Mucosa of descending colon (tissue), 3 donors: ENCODE data around the gene PLXNA4. TPM values are rescaled to one million over a fixed set of nuclear protein-coding genes. Genes with fewer than 3 reads are reported as not detected.

ENCODE experiments used
- ATAC-seq: fragments of 200-7000 bp; cut with Tn5 transposase; one replicate; pipeline ENCODE4 v1.9.1; 2020; ENCODE audit warnings: mild to moderate bottlenecking, moderate library complexity
- DNase-seq, 3 donors: peaks; one replicate each; pipeline ENCODE4 v3.0.0-alpha.2; 2020
- H3K36me3 ChIP-seq: fragments of 200-600 bp; one replicate; pipeline ENCODE4 v1.8.0; 2021; ENCODE audit warnings: low read depth, mild to moderate bottlenecking
- H3K4me1 ChIP-seq: fragments of 200-600 bp; one replicate; pipeline ENCODE4 v1.8.0; 2021; ENCODE audit warnings: low read depth, mild to moderate bottlenecking
- H3K4me3 ChIP-seq: fragments of 200-600 bp; one replicate; pipeline ENCODE4 v1.8.0; 2021; ENCODE audit warnings: mild to moderate bottlenecking
- H3K9me3 ChIP-seq: fragments of 200-600 bp; one replicate; pipeline ENCODE4 v1.8.0; 2021; ENCODE audit warnings: mild to moderate bottlenecking
- intact Hi-C, 2 donors: fragments of 100-400 bp; cut with DNase I in 1 of 2; cut with micrococcal nuclease in 1 of 2; formaldehyde crosslinking; loops; one replicate each; pipeline versions ENCODE4 v1.11.0 to v1.11.1; 2022; cut with DNase I, micrococcal nuclease
- total RNA-seq, 3 donors: library from RNA; stranded (reverse); fragmentation: NEBNext Ultra II Directional in 2 of 3; extraction: Animal tissue kit (Norgen Biotek cat#: 25700) in 2 of 3; gene quantifications; one replicate each; pipeline versions ENCODE4 v1.2.1 to v1.2.4, GENCODE V29; 2021 to 2023
- TF ChIP-seq, protein P1 (sequence below): fragments of 200-600 bp; IDR thresholded peaks from one replicate; pipeline ENCODE4 v1.8.0; 2022; ENCODE audit warnings: antibody characterized with exemption, mild to moderate bottlenecking
- donor health status: DM: no; HTN: no; CAD: no; lungs with moderate emphysema.
- donor health status: DM: no; HTN: no; CAD: no.
- donor health status: DM: no; HTN: yes; CAD: no.

The PLXNA4 gene
- total RNA-seq, 3 donors from 2014 or later: 0.78 to 3.5 (median 2.7) TPM

DNA sequence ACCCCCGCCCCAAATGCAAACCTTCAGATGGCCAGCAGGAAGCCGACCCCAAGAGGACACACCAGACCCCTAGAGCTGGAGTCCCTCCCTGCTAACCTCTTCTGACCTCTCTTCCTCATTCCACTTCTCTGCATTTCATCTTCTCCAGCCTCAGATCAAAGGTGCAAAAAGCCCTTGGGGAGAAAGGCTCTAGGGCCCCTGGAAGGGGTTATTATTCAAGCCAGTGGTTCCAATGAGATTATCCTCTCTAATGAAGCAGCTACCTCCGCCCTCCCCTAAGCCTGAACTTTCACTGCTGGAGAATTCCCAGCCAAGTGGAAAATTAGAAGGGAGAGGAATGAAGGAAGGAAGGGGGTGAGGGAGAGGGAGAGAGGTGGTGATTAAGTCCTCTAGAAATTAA, 343.9 kb downstream of the PLXNA4 start:
- TF ChIP-seq, protein P1, sequence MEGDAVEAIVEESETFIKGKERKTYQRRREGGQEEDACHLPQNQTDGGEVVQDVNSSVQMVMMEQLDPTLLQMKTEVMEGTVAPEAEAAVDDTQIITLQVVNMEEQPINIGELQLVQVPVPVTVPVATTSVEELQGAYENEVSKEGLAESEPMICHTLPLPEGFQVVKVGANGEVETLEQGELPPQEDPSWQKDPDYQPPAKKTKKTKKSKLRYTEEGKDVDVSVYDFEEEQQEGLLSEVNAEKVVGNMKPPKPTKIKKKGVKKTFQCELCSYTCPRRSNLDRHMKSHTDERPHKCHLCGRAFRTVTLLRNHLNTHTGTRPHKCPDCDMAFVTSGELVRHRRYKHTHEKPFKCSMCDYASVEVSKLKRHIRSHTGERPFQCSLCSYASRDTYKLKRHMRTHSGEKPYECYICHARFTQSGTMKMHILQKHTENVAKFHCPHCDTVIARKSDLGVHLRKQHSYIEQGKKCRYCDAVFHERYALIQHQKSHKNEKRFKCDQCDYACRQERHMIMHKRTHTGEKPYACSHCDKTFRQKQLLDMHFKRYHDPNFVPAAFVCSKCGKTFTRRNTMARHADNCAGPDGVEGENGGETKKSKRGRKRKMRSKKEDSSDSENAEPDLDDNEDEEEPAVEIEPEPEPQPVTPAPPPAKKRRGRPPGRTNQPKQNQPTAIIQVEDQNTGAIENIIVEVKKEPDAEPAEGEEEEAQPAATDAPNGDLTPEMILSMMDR: no peak
- H3K36me3 ChIP-seq: no peaks in the 10 kb centered on the region
- H3K4me3 ChIP-seq: no peak overlapping the region
- H3K9me3 ChIP-seq: no peaks in the 10 kb centered on the region
- intact Hi-C loops: no loop called here
- no peak for ATAC-seq
- no peaks in the 10 kb centered on the region for H3K4me1 ChIP-seq
- no peak for DNase-seq

DNA sequence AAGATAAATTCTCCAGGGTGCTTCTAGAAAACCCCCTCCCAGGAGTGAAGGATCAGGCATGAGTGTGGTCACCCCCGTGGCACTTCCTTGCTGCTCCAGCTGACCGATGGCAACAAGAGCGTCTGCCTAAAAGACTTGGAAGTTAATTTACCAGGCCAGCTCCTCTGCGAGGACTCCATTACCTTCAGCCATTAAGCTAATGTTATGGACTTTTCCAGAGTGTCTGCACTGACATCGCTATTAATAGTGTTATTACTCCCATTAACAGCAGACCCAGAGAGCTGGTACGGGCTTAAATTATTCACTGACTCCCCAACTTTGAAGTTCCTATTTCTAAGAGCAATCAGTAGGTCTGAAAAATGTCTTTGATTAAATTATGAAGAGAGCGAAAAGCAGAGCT, 345.8 kb downstream of the PLXNA4 start:
- Histone ChIP-seq H3K9me3 (no peaks in the 10 kb centered on the region), H3K36me3 (no peaks in the 10 kb centered on the region), H3K4me3 (no peak overlapping the region), H3K4me1 (no peaks in the 10 kb centered on the region)
- ATAC-seq (no peak), DNase-seq (no peak)
- TF ChIP-seq, protein P1: no peak
- intact Hi-C loops: no loop called here

DNA sequence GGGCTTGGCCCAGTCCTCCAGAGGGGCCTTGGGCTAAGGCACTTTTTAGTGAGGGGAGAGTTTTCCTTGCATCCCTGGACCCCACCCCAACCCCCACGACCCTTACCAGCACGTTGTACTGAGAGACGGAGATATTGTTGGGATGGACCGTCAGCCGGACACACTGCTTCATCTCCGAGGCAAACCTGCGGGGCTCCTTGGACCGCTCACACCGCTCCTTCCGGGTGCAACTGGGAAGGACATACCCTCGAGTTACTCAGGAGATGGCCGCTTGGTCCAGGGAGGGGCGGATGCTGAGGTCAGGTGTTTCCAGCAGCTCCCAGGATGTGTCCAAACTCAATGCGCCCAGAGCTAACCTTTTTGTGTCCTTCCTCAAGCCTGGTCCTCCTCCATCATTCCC, 348.0 kb downstream of the PLXNA4 start:
- DNase-seq (no peak), ATAC-seq (no peak)
- TF ChIP-seq, protein P1: no peak
- intact Hi-C loops: no loop called here
- no peaks in the 10 kb centered on the region for H3K9me3 ChIP-seq
- no peaks in the 10 kb centered on the region for H3K4me1 ChIP-seq
- H3K4me3 ChIP-seq: no peak overlapping the region
- H3K36me3 ChIP-seq: no peaks in the 10 kb centered on the region

DNA sequence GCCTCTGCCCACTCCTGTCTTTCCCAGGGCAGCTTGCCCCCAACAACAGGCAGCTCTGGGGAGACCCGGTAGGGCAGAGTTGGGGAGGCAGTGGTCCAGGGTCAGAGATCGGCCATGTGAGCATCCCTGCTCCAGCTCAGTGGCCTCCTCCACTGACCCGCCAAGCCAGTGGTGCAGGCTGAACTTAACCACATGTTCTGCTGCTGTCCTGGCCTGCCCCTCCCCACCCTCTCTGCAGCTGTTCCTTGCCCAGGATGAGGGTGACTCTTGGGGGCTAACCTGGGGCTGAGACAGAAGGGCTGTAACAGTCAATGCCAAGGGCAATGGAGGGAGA, 349.3 kb downstream of the PLXNA4 start:
- intact Hi-C loops: no loop called here
- DNase-seq (no peak), ATAC-seq (no peak)
- H3K36me3 ChIP-seq: no peaks in the 10 kb centered on the region
- H3K4me1 ChIP-seq: no peaks in the 10 kb centered on the region
- H3K9me3 ChIP-seq: no peaks in the 10 kb centered on the region
- no peak overlapping the region for H3K4me3 ChIP-seq
- TF ChIP-seq, protein P1: no peak

DNA sequence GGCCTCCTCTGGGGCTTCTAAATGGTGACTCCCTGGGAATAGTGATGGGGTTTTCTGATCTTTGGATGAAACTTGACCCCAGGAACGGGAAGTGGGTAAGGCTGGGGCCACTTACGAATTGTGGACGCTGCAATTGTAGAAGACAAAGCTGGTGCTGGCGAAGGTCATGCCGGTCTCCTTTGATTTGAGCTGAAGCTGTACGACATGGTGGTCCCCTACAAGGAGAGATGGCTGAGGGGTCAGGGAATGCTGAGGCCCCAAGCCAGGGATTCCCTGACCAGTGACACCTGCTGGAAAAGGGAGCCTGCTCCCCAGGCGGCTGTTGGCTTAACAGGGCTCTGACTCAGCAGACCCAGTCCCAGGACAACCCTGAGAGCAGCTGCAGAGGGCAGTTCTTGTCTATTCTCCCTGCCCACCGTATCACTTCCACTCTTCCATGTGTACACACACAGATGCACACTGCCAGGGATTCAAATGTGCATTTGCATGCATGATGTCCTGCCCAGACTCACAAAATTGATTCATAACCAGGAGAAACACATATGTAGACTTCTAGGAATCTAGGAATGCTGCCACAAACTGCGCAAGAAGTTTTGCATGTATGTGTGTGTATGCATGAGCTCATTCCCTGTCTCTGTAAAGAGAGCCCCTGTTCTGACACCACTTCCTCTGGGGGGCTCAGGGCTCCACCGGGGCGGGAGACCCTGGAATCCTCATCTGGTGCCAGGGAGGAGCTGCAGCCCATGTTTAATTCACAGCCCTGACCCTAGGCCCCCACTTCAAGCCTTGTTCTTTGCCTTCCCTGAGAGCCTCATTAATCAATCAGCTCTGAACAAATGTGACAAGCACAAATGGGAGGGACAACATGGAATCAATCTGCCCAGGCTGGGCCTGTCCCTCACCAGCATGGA, 350.0 kb downstream of the PLXNA4 start:
- TF ChIP-seq, protein P1: no peak
- intact Hi-C loops: no loop called here
- no peak for ATAC-seq

More for the DNA sequence above, 350.0 kb downstream of the PLXNA4 start:
- Histone ChIP-seq H3K4me1 (no peaks in the 10 kb centered on the region), H3K4me3 (no peak overlapping the region), H3K9me3 (no peaks in the 10 kb centered on the region), H3K36me3 (no peaks in the 10 kb centered on the region)
- no peak for DNase-seq
